ENCODE results near the gene PHEX. TPM values are rescaled to one million over a fixed set of nuclear protein-coding genes. Genes with fewer than 3 reads are reported as not detected.

Gene PHEX
- total RNA-seq, 1 donor: 1.4 TPM

DNA sequence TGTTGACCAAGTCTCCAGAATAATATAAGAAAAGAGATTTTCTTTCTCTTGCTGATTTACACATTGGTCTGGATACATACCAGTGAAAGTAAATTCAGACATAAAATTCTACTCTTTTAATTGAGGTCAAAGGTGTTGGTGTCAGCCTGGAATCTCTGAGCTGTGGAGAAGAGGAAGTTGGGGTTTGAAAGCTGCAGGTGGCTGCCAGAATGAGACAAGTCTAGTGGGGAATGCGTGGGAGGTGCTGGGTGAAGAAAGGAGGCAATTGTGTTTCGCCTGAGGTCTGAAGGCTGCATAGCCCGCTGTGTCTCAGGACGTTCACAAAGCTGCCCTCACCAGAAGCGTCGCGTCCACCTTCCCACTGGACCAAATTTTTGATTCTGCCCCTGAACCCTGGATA lies 31.2 kb downstream of the PHEX start:
- Histone ChIP-seq H3K79me2 (ENCODE audit: insufficient read depth, low read length) (no peaks in the 10 kb centered on the region), H4K20me1 (ENCODE audit: insufficient read depth, low read length) (no peaks in the 10 kb centered on the region), H3K9me3 (ENCODE audit: low read depth, low read length) (no peaks in the 10 kb centered on the region), H2AFZ (ENCODE audit: low read length) (no peak overlapping the region), H3K4me2 (ENCODE audit: insufficient read depth, low read length) (no peak overlapping the region), H3K27ac (ENCODE audit: low read depth, low read length) (no peak overlapping the region), H3K4me1 (ENCODE audit: insufficient read depth, low read length) (no peaks in the 10 kb centered on the region), H3K4me3 (ENCODE audit: insufficient read depth, low read length) (no peak overlapping the region), H3K36me3 (ENCODE audit: insufficient read depth, low read length) (no peaks in the 10 kb centered on the region), H3K27me3 (ENCODE audit: insufficient read depth, low read length) (no peaks in the 10 kb centered on the region)
- TF ChIP-seq, protein P1, sequence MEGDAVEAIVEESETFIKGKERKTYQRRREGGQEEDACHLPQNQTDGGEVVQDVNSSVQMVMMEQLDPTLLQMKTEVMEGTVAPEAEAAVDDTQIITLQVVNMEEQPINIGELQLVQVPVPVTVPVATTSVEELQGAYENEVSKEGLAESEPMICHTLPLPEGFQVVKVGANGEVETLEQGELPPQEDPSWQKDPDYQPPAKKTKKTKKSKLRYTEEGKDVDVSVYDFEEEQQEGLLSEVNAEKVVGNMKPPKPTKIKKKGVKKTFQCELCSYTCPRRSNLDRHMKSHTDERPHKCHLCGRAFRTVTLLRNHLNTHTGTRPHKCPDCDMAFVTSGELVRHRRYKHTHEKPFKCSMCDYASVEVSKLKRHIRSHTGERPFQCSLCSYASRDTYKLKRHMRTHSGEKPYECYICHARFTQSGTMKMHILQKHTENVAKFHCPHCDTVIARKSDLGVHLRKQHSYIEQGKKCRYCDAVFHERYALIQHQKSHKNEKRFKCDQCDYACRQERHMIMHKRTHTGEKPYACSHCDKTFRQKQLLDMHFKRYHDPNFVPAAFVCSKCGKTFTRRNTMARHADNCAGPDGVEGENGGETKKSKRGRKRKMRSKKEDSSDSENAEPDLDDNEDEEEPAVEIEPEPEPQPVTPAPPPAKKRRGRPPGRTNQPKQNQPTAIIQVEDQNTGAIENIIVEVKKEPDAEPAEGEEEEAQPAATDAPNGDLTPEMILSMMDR (IDR thresholded peaks at IDR 0.05; ENCODE audit: extremely low read depth, low read depth, low read length): no peak
- DNase-seq (ENCODE audit: insufficient read length, low spot score, missing footprints): no peak

DNA sequence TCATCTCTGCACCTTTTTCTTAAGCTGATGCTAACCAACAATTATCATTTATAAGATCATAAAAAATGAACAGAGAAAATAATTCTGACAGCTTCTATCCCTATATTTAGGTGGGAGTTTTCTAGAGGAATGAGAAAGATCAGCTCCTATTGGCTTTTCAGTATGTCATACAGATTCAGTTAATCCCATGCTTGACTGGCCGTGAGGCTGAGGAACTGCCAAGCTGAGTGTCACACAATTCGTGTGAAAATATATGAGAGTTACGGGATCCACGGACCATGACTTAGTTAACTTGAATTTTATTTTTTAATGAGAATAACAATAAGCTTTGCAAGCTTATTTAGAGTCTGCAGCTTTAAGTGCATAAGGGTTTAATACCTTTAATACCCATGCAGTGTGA lies 37.5 kb downstream of the PHEX start:
- TF ChIP-seq, protein P1 (IDR thresholded peaks at IDR 0.05; ENCODE audit: extremely low read depth, low read depth, low read length): no peak
- Histone ChIP-seq H2AFZ (ENCODE audit: low read length) (no peak overlapping the region), H3K9me3 (ENCODE audit: low read depth, low read length) (no peaks in the 10 kb centered on the region), H3K27ac (ENCODE audit: low read depth, low read length) (no peak overlapping the region), H3K4me2 (ENCODE audit: insufficient read depth, low read length) (no peak overlapping the region), H4K20me1 (ENCODE audit: insufficient read depth, low read length) (no peaks in the 10 kb centered on the region), H3K36me3 (ENCODE audit: insufficient read depth, low read length) (no peaks in the 10 kb centered on the region), H3K27me3 (ENCODE audit: insufficient read depth, low read length) (no peaks in the 10 kb centered on the region), H3K79me2 (ENCODE audit: insufficient read depth, low read length) (no peaks in the 10 kb centered on the region), H3K4me3 (ENCODE audit: insufficient read depth, low read length) (no peak overlapping the region), H3K4me1 (ENCODE audit: insufficient read depth, low read length) (no peaks in the 10 kb centered on the region)
- no peak for DNase-seq (ENCODE audit: insufficient read length, low spot score, missing footprints)

DNA sequence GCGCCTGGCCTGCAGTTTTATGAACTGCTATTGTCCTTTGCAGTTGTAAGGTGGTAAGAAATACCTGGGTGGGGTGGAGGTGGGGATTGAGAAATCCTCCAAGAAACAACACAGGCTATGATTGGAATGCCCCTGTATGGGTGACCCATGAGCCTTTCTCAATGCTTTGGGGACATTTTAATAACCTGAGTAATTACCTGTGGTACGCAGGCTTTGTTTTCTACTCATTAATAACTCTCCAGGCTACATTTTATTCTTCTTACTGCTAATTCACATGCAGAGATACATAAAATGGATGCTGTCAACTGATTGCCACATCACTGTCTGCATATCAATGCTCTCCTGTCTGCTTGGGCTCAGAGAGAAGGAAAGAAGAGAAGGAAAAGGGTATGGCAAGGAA lies 41.8 kb downstream of the PHEX start:
- Histone ChIP-seq H4K20me1 (ENCODE audit: insufficient read depth, low read length) (no peaks in the 10 kb centered on the region), H3K27me3 (ENCODE audit: insufficient read depth, low read length) (no peaks in the 10 kb centered on the region), H3K79me2 (ENCODE audit: insufficient read depth, low read length) (no peaks in the 10 kb centered on the region), H3K36me3 (ENCODE audit: insufficient read depth, low read length) (no peaks in the 10 kb centered on the region), H3K4me3 (ENCODE audit: insufficient read depth, low read length) (no peak overlapping the region), H2AFZ (ENCODE audit: low read length) (no peak overlapping the region), H3K9me3 (ENCODE audit: low read depth, low read length) (no peaks in the 10 kb centered on the region), H3K27ac (ENCODE audit: low read depth, low read length) (no peak overlapping the region), H3K4me1 (ENCODE audit: insufficient read depth, low read length) (no peaks in the 10 kb centered on the region), H3K4me2 (ENCODE audit: insufficient read depth, low read length) (no peak overlapping the region)
- TF ChIP-seq, protein P1 (IDR thresholded peaks at IDR 0.05; ENCODE audit: extremely low read depth, low read depth, low read length): no peak
- no peak for DNase-seq (ENCODE audit: insufficient read length, low spot score, missing footprints)

DNA sequence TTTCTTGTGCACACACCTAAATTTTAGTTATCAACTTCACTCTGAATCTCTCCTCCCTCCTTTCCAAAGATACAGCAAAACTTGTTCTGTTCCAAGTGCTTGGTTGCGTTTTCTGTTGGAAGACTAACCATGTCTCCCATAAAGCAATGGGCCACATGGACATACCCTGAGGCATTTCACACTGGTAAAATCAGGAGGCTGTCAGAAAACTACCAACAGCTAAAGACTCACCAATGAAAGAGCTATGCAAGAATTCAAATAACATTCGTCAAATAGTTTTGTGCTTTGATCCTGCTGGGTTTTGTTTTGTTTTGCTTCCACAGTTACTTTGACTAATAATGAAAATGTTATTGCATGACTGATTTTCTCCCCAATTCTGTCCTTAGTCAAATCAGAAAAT lies 46.0 kb downstream of the PHEX start:
- no peaks in the 10 kb centered on the region for H4K20me1 ChIP-seq (ENCODE audit: insufficient read depth, low read length)

More for the DNA sequence above, 46.0 kb downstream of the PHEX start:
- Histone ChIP-seq H3K4me3 (ENCODE audit: insufficient read depth, low read length) (no peak overlapping the region), H3K36me3 (ENCODE audit: insufficient read depth, low read length) (no peaks in the 10 kb centered on the region), H3K27ac (ENCODE audit: low read depth, low read length) (no peak overlapping the region), H3K9me3 (ENCODE audit: low read depth, low read length) (no peaks in the 10 kb centered on the region), H3K27me3 (ENCODE audit: insufficient read depth, low read length) (no peaks in the 10 kb centered on the region), H3K4me1 (ENCODE audit: insufficient read depth, low read length) (no peaks in the 10 kb centered on the region), H3K79me2 (ENCODE audit: insufficient read depth, low read length) (no peaks in the 10 kb centered on the region), H3K4me2 (ENCODE audit: insufficient read depth, low read length) (no peak overlapping the region), H2AFZ (ENCODE audit: low read length) (no peak overlapping the region)
- TF ChIP-seq, protein P1 (IDR thresholded peaks at IDR 0.05; ENCODE audit: extremely low read depth, low read depth, low read length): no peak
- no peak for DNase-seq (ENCODE audit: insufficient read length, low spot score, missing footprints)
